Liver (tissue), 9 donors: ENCODE data around the gene KAZN. TPM values are rescaled to one million over a fixed set of nuclear protein-coding genes. Genes with fewer than 3 reads are reported as not detected.

Source experiments
- DNase-seq: peaks from one replicate; pipeline ENCODE4 v3.0.0-alpha.2; 2017; ENCODE audit warnings: low spot score
- H3K27ac ChIP-seq, 2 donors: one replicate each; pipeline ENCODE4 v1.7.0; 2013; ENCODE audit warnings: inconsistent platforms in 2 of 2, low read length in 2 of 2, control low read depth in 1 of 2, low read depth in 1 of 2, mild to moderate bottlenecking in 1 of 2
- H3K27me3 ChIP-seq, 4 donors: one replicate each; pipeline versions ENCODE4 v1.6.1 to v1.7.0; 2013; ENCODE audit warnings: low read length in 3 of 4, inconsistent platforms in 1 of 4, mild to moderate bottlenecking in 1 of 4, moderate library complexity in 1 of 4; ENCODE audit not compliant: control insufficient read depth in 4 of 4, insufficient read depth in 4 of 4
- H3K36me3 ChIP-seq, 4 donors: one replicate each; pipeline versions ENCODE4 v1.6.1 to v1.7.0; 2013; ENCODE audit warnings: low read length in 3 of 4, mild to moderate bottlenecking in 3 of 4, low read depth in 1 of 4, moderate library complexity in 1 of 4; ENCODE audit not compliant: control insufficient read depth in 4 of 4, insufficient read depth in 3 of 4
- H3K4me1 ChIP-seq, 4 donors: one replicate each; pipeline versions ENCODE4 v1.6.1 to v1.7.0; 2013; ENCODE audit warnings: low read length in 3 of 4, mild to moderate bottlenecking in 3 of 4, moderate library complexity in 1 of 4; ENCODE audit not compliant: control insufficient read depth in 4 of 4, insufficient read depth in 4 of 4
- H3K4me3 ChIP-seq, 3 donors: one replicate each; pipeline versions ENCODE4 v1.6.1 to v1.7.0; 2013; ENCODE audit warnings: low read length in 3 of 3, control low read depth in 1 of 3, low read depth in 1 of 3, mild to moderate bottlenecking in 1 of 3
- H3K9ac ChIP-seq, 2 donors: one replicate each; pipeline ENCODE4 v1.7.0; 2013; ENCODE audit warnings: low read length in 2 of 2, mild to moderate bottlenecking in 2 of 2, moderate library complexity in 2 of 2, control low read depth in 1 of 2, low read depth in 1 of 2
- H3K9me3 ChIP-seq, 4 donors: one replicate each; pipeline versions ENCODE4 v1.6.1 to v1.7.0; 2013; ENCODE audit warnings: low read length in 3 of 4; ENCODE audit not compliant: control insufficient read depth in 4 of 4
- EGR1 ChIP-seq, 2 donors: IDR thresholded peaks; 2 replicates each; pipeline ENCODE4 v1.6.1; 2016 to 2018; ENCODE audit warnings: antibody characterized with exemption in 2 of 2, low read depth in 2 of 2
- FOXA1 ChIP-seq: IDR thresholded peaks from 2 replicates; pipeline ENCODE4 v1.6.1; 2016; ENCODE audit warnings: antibody characterized with exemption
- FOXA2 ChIP-seq: IDR thresholded peaks from 2 replicates; pipeline ENCODE4 v1.6.1; 2016; ENCODE audit warnings: antibody characterized with exemption
- GABPA ChIP-seq, 2 donors: IDR thresholded peaks in 1 of 2; conservative IDR thresholded peaks in 1 of 2; 2 replicates each; pipeline ENCODE4 v1.6.1; 2016; ENCODE audit warnings: antibody characterized with exemption in 2 of 2, mild to moderate bottlenecking in 1 of 2, moderate library complexity in 1 of 2
- HNF4G ChIP-seq: IDR thresholded peaks from 2 replicates; pipeline ENCODE4 v1.6.1; 2016; ENCODE audit warnings: antibody characterized with exemption
- JUND ChIP-seq, 2 donors: IDR thresholded peaks; 2 replicates each; pipeline ENCODE4 v1.6.1; 2016; ENCODE audit warnings: antibody characterized with exemption in 2 of 2
- MAX ChIP-seq: IDR thresholded peaks from 2 replicates; pipeline ENCODE4 v1.6.1; 2016; ENCODE audit warnings: antibody characterized with exemption
- RAD21 ChIP-seq, 2 donors: IDR thresholded peaks; 2 replicates each; pipeline ENCODE4 v1.6.1; 2016; ENCODE audit warnings: antibody characterized with exemption in 2 of 2, mild to moderate bottlenecking in 2 of 2
- RXRA ChIP-seq, 2 donors: IDR thresholded peaks; 2 replicates each; pipeline ENCODE4 v1.6.1; 2017 to 2018; ENCODE audit warnings: antibody characterized with exemption in 2 of 2, mild to moderate bottlenecking in 1 of 2
- SP1 ChIP-seq: IDR thresholded peaks from 2 replicates; pipeline ENCODE4 v1.6.1; 2018; ENCODE audit warnings: antibody characterized with exemption, mild to moderate bottlenecking
- TAF1 ChIP-seq: conservative IDR thresholded peaks from 2 replicates; pipeline ENCODE4 v1.6.1; 2016; ENCODE audit warnings: antibody characterized with exemption, mild to moderate bottlenecking
- YY1 ChIP-seq: IDR thresholded peaks from 2 replicates; pipeline ENCODE4 v1.6.1; 2016; ENCODE audit warnings: antibody characterized with exemption, mild to moderate bottlenecking
- WGBS: extraction: QIAGEN DNeasy Blood & Tissue Kit; methylation state at CpG from one replicate; pipeline ENCODE4 v1.1.7; 2013; 5-methylcytosine and 5-hydroxymethylcytosine counted together
- polyA plus RNA-seq, 2 donors: library from polyadenylated mRNA; stranded (reverse) in 1 of 2; unstranded in 1 of 2; fragments of 200-250 nt in 1 of 2; fragments of >200 nt in 1 of 2; fragmentation: Nextera tagmentation in 1 of 2; extraction: Ambion mirVana in 1 of 2; gene quantifications; one replicate each; pipeline versions ENCODE4 v1.2.1 to v1.2.3, GENCODE V29; 2013 to 2015
- total RNA-seq, 2 donors: library from RNA; depleted of rRNA; stranded (reverse); fragments of >200 nt; gene quantifications; one replicate each; pipeline ENCODE4 v1.2.3, GENCODE V29; 2014
- TF ChIP-seq, protein P1 (sequence below): IDR thresholded peaks from 2 replicates; pipeline ENCODE4 v1.6.1; 2016; ENCODE audit warnings: antibody characterized with exemption
- TF ChIP-seq, protein P2 (sequence below): IDR thresholded peaks from 2 replicates; pipeline ENCODE4 v1.6.1; 2016; ENCODE audit warnings: antibody characterized with exemption, mild to moderate bottlenecking
- donor health status: healthy.
- donor health status: healthy.
- donor health status: healthy.
- donor health status: healthy.
- donor health status: healthy.

The KAZN gene
- total and polyA plus RNA-seq, 4 donors: 1.9 to 6.9 (median 2.4) TPM

- peaks cover 0 to 2% (median 0%) of the 10 kb centered on the region in 4 donors for H3K27me3 ChIP-seq
- no peak for TF ChIP-seq FOXA1
- TF ChIP-seq, protein P1, sequence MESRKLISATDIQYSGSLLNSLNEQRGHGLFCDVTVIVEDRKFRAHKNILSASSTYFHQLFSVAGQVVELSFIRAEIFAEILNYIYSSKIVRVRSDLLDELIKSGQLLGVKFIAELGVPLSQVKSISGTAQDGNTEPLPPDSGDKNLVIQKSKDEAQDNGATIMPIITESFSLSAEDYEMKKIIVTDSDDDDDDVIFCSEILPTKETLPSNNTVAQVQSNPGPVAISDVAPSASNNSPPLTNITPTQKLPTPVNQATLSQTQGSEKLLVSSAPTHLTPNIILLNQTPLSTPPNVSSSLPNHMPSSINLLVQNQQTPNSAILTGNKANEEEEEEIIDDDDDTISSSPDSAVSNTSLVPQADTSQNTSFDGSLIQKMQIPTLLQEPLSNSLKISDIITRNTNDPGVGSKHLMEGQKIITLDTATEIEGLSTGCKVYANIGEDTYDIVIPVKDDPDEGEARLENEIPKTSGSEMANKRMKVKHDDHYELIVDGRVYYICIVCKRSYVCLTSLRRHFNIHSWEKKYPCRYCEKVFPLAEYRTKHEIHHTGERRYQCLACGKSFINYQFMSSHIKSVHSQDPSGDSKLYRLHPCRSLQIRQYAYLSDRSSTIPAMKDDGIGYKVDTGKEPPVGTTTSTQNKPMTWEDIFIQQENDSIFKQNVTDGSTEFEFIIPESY: no peak
- no peak for TF ChIP-seq YY1
- no peak for TF ChIP-seq HNF4G
- TF ChIP-seq FOXA2: no peak
- TF ChIP-seq MAX: no peak
- TF ChIP-seq TAF1: no peak
- no peak for TF ChIP-seq RXRA (IDR thresholded peaks at IDR 0.05)
- no peak for TF ChIP-seq SP1
- no peak for TF ChIP-seq RAD21 (IDR thresholded peaks at IDR 0.05)
- TF ChIP-seq EGR1 (IDR thresholded peaks at IDR 0.05; ENCODE audit: low read depth in 2 of 2): no peak
- TF ChIP-seq JUND (IDR thresholded peaks at IDR 0.05): no peak
- TF ChIP-seq, protein P2, sequence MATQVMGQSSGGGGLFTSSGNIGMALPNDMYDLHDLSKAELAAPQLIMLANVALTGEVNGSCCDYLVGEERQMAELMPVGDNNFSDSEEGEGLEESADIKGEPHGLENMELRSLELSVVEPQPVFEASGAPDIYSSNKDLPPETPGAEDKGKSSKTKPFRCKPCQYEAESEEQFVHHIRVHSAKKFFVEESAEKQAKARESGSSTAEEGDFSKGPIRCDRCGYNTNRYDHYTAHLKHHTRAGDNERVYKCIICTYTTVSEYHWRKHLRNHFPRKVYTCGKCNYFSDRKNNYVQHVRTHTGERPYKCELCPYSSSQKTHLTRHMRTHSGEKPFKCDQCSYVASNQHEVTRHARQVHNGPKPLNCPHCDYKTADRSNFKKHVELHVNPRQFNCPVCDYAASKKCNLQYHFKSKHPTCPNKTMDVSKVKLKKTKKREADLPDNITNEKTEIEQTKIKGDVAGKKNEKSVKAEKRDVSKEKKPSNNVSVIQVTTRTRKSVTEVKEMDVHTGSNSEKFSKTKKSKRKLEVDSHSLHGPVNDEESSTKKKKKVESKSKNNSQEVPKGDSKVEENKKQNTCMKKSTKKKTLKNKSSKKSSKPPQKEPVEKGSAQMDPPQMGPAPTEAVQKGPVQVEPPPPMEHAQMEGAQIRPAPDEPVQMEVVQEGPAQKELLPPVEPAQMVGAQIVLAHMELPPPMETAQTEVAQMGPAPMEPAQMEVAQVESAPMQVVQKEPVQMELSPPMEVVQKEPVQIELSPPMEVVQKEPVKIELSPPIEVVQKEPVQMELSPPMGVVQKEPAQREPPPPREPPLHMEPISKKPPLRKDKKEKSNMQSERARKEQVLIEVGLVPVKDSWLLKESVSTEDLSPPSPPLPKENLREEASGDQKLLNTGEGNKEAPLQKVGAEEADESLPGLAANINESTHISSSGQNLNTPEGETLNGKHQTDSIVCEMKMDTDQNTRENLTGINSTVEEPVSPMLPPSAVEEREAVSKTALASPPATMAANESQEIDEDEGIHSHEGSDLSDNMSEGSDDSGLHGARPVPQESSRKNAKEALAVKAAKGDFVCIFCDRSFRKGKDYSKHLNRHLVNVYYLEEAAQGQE: no peak
- no peaks in the 10 kb centered on the region for H3K36me3 ChIP-seq
- H3K9ac ChIP-seq: no peak overlapping the region
- no peak for DNase-seq
- no peaks in the 10 kb centered on the region for H3K4me1 ChIP-seq
- H3K27ac ChIP-seq: no peak overlapping the region
- no peak overlapping the region for H3K4me3 ChIP-seq
- no peaks in the 10 kb centered on the region for H3K9me3 ChIP-seq
- 76% methylated on average over 2 of the region's 2 CpGs for WGBS
Measured at GRCh38 chr1:14661222-14661621, 62.7 kb downstream of the KAZN start.

DNA sequence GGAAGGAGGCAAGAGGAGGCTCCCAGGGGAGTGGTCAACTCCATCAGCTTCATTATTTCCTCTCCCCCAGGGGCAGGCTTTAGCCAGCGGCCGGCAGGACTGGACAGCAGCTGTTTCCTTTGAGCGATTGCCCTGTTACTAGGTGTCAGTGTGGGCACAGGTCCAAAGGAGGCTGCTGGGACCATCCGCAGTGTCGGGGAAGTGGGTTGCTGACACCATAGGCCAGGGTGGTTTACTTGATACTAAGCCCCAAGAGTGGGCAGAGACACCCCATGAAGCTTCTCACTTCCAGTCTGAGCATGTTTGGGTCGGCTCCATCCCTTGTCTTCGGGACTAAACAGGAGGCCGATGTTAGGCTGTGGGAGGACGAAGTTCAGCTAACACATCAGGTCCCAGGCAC is 63.6 kb downstream of the KAZN start:
- Histone ChIP-seq H3K9me3 (no peaks in the 10 kb centered on the region), H3K36me3 (no peaks in the 10 kb centered on the region), H3K27me3 (peaks cover 0 to 2% (median 0%) of the 10 kb centered on the region in 4 donors), H3K4me3 (no peak overlapping the region), H3K27ac (no peak overlapping the region), H3K9ac (no peak overlapping the region), H3K4me1 (no peaks in the 10 kb centered on the region)
- TF ChIP-seq MAX (no peak), GABPA (IDR thresholded peaks at IDR 0.05 in 1 of 2, conservative IDR thresholded peaks at IDR 0.05 in 1 of 2) (no peak), SP1 (no peak), RXRA (IDR thresholded peaks at IDR 0.05) (no peak), FOXA2 (no peak), EGR1 (IDR thresholded peaks at IDR 0.05; ENCODE audit: low read depth in 2 of 2) (no peak)
- TF ChIP-seq, protein P1: no peak
- TF ChIP-seq, protein P2: no peak
- 78% methylated on average over 9 of the region's 9 CpGs for WGBS
- DNase-seq: no peak
